GM19035 (cell line): Measurements from ENCODE around the gene DUS3L.
"Not testable (repeated sequence)": the region's sequence is repeated elsewhere in the genome, so short reads cannot be mapped to it uniquely, and the experiment has no call there.

Experiments used
- ATAC-seq: cut with Tn5 transposase; IDR thresholded peaks from one replicate; pipeline ENCODE4 v1.9.1; 2021; ENCODE audit not compliant: unreplicated experiment

Gene DUS3L

DNA sequence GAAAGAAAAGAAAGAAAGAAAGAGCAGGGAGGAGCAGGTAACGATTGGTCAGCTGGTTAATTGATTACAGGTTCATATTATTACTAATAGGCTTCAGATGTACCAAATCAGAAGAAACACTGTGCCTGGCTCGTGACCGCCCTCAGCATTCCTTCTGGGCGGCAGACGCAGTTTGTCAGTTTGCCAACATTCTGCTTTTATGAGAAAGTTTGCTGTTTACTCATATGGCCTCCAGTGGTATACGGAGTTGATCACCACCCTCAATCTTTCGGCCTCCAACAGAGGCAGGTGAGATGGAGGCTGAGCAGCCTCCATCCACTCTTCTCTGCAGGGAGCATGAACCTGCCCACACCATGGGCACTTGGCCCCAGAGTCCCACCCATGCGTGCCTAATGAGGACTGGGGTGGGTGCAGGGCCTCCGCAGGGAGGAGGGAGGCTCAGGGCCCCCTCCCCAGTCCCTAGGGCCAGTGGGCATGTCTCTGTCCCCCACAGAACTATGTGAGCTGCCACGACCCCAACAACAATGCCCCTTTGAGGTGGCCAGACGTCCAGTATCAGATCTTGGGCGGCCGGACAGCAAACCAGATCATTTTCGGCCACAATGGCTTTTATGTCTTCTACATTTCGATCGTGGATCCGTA, 15.2 kb downstream of the DUS3L start:
- ATAC-seq = no peak

DNA sequence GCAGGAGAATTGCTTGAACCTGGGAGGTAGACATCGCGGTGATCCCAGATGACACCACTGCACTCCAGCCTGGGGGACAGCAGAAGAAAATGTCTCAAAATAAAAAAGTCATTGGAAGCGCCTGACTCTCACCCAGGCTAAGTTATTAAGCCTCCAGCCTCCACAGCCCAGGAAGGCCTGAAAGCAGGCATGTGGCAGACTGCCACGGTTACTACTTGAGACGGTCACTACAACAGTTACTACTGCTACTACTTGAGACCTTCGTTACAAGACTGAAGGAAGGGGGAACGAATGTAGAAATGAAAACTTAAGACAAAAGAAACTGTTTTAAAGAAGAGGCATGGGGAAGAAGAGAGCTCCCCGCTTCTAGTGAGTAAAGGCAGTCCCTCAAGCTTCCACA, 16.0 kb downstream of the DUS3L start:
- no peak for ATAC-seq

- no peak for ATAC-seq
Measured at GRCh38 chr19:5773276-5773675, 17.7 kb downstream of the DUS3L start.

DNA sequence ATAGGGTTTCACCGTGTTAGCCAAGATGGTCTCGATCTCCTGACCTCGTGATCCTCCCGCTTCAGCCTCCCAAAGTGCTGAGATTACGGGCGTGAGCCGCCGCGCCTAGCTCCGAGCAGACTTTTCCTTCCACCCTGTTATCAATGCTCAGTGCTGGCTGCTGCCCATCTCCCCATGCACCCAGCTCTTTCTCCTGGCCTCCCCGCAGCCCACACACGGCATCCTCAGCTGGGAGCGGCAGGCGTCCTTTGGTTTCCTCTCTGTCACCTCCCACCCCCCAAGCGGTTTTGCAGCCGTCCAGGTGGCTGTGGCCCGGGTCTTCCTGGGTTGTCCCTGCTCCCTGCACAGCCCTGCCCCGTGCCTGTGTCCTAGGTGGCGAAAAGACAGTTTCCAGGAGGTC, 18.5 kb downstream of the DUS3L start:
- ATAC-seq = no peak

DNA sequence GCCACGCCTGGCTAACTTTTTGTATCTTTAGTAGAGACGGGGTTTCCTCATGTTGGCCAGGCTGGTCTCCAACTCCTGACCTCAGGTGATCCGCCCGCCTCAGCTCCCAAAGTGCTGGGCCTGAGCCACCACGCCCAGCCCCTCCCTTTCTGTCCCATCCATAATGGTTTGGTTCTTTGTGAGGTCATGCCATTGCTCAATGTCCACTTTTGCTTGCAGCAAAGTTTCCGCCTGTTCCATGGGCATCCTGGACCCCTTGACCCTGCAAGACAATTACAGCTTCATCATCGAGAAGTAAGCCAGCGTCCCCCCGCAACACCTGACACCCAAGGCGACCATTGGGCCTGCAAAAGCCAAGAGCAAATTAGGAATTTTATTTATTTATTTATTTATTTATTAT, 23.0 kb downstream of the DUS3L start:
- no peak for ATAC-seq

DNA sequence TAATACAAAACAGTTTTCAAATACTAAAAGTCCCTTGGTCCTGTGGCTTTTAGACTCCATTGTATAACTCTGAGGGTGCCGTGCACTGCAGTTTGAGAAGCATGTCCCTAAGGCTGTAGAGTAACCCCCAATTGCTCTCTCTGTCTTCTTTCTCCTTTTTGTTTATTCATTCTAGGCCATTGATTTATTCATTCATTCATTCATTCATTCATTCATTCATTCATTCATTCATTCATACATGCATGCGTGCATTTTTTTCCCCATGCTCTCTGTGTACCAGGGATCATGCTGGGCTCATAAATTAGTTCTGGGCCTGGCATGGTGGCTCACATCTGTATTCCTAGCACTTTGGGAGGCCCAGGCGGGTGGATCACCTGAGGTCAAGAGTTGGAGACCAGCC, 25.7 kb downstream of the DUS3L start:
- ATAC-seq = no peak

- no peak for ATAC-seq
Measured at GRCh38 chr19:5762608-5763217, 28.2 kb downstream of the DUS3L start.

GRCh38 chr19:5753743-5754142, 37.2 kb downstream of the DUS3L start:
- ATAC-seq = no peak

- no peak for ATAC-seq
Measured at GRCh38 chr19:5751709-5752108, 39.3 kb downstream of the DUS3L start.

GRCh38 chr19:5749505-5749904, 41.5 kb downstream of the DUS3L start:
- ATAC-seq = no peak

DNA sequence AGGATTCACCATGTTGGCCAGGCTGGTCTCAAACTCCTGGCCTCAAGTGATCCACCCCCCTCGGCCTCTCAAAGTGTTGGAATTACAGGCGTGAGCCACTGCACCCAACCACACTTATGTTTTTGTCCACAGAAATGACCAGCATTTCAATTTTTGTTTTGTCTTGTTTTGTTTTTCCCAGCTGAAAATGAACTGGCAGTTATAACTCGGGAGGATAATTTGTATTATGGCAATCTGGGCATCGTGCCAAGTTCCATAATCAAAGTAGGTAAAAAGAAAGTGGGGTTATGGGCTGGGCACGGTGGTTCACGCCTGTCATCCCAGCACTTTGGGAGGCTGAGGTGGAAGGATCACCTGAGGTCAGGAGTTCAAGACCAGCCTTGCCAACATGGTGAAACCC, 42.0 kb downstream of the DUS3L start:
- not testable (repeated sequence) for ATAC-seq

- not testable (repeated sequence) for ATAC-seq
Measured at GRCh38 chr19:5744999-5745398, 46.0 kb downstream of the DUS3L start.

GRCh38 chr19:5743630-5744029, 47.3 kb downstream of the DUS3L start:
- no peak for ATAC-seq

- ATAC-seq = no peak
Measured at GRCh38 chr19:5742051-5742450, 48.9 kb downstream of the DUS3L start.

DNA sequence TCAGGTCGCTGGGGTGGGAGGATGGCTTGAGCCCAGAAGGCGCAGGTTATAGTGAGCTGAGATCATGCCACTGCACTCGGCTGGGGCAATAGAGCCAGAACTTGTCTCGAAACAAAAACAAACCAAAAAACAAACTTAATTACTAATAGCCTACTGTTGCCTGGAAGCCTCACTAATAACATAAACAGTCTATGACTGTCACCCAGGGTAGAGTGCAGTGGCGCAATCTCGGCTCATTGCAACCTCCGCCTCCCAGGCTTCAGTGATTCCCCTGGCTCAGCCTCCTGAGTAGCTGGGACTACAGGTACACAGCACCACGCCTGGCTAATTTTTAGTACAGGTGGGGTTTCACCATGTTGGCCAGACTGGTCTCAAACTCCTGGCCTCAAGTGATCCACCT, 52.5 kb downstream of the DUS3L start:
- ATAC-seq = no peak
